Osteoblast (primary cell): ENCODE results near the gene LRCH3. TPM values are rescaled to one million over a fixed set of nuclear protein-coding genes. Genes with fewer than 3 reads are reported as not detected.

Source experiments
- DNase-seq: peaks from one replicate; pipeline ENCODE4 v3.0.0; 2011; ENCODE audit warnings: low spot score, mixed read lengths; ENCODE audit not compliant: insufficient read length; ENCODE audit errors: missing footprints
- H2AFZ ChIP-seq: 2 replicates; pipeline ENCODE4 v1.6.0; 2011; ENCODE audit warnings: mild to moderate bottlenecking, low read length
- H3K27ac ChIP-seq: 2 replicates; pipeline ENCODE4 v1.5.1; 2011; ENCODE audit warnings: mild to moderate bottlenecking, low read depth, low read length, moderate library complexity
- H3K27me3 ChIP-seq: 2 replicates; pipeline ENCODE4 v1.6.0; 2012; ENCODE audit warnings: mild to moderate bottlenecking, control low read depth, inconsistent platforms, low read length, moderate library complexity; ENCODE audit not compliant: insufficient read depth
- H3K36me3 ChIP-seq: 2 replicates; pipeline ENCODE4 v1.5.1; 2011; ENCODE audit warnings: mild to moderate bottlenecking, low read length, control low read depth, moderate library complexity; ENCODE audit not compliant: insufficient read depth
- H3K4me1 ChIP-seq: 2 replicates; pipeline ENCODE4 v1.5.1; 2011; ENCODE audit warnings: mild to moderate bottlenecking, low read length, control low read depth, moderate library complexity; ENCODE audit not compliant: insufficient read depth
- H3K4me2 ChIP-seq: 2 replicates; pipeline ENCODE4 v1.6.0; 2011; ENCODE audit warnings: mild to moderate bottlenecking, low read length; ENCODE audit not compliant: insufficient read depth
- H3K4me3 ChIP-seq: fragments of 200-600 bp; sonication (generic); 3 replicates; pipeline ENCODE4 v1.5.1; 2012; ENCODE audit warnings: mild to moderate bottlenecking, low read length, inconsistent platforms; ENCODE audit not compliant: insufficient read depth
- H3K79me2 ChIP-seq: 2 replicates; pipeline ENCODE4 v1.6.0; 2012; ENCODE audit warnings: mild to moderate bottlenecking, low read length, control low read depth, inconsistent platforms; ENCODE audit not compliant: insufficient read depth
- H3K9me3 ChIP-seq: 2 replicates; pipeline ENCODE4 v1.5.1; 2011; ENCODE audit warnings: low read depth, low read length, control low read depth
- H4K20me1 ChIP-seq: 2 replicates; pipeline ENCODE4 v1.6.0; 2012; ENCODE audit warnings: mild to moderate bottlenecking, low read length, control low read depth; ENCODE audit not compliant: insufficient read depth
- total RNA-seq: library from RNA; depleted of rRNA; stranded (reverse); fragments of >200 nt; gene quantifications from 2 replicates; pipeline ENCODE4 v1.2.3, GENCODE V29; 2012
- TF ChIP-seq, protein P1 (sequence below): IDR thresholded peaks from 2 replicates; pipeline ENCODE4 v1.5.1; 2011; ENCODE audit warnings: mild to moderate bottlenecking, low read depth, low read length, moderate library complexity; ENCODE audit errors: extremely low read depth

The LRCH3 gene
- total RNA-seq, 1 donor = 91.6 TPM

DNA sequence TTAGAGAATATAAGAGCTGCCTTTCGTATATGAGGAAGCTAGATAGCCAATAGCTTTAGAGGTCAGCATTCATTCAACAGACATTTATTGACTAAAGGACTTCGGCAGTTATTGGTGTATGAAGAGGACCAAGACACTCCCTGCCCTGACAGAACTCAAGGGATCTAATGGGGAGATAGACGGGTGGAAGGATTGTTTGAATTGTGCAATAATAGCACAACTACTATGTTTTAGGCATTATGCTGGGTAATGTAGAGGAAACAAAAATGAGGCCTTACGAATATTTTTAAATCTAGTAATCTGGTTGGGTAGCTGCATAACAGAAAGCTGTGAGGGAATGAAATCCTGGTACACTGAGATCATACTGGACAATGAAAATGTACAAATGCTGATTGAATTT lies 5.0 kb downstream of the LRCH3 start:
- Histone ChIP-seq H3K4me3 (no peak overlapping the region), H3K27me3 (no peaks in the 10 kb centered on the region), H3K27ac (peak overlapping the region; percentile 78), H2AFZ (no peak overlapping the region), H3K36me3 (no peaks in the 10 kb centered on the region), H3K4me1 (peaks cover 46% of the 10 kb centered on the region), H3K4me2 (no peak overlapping the region), H3K9me3 (no peaks in the 10 kb centered on the region), H4K20me1 (peaks cover 33% of the 10 kb centered on the region), H3K79me2 (peaks cover 95% of the 10 kb centered on the region)
- TF ChIP-seq, protein P1, sequence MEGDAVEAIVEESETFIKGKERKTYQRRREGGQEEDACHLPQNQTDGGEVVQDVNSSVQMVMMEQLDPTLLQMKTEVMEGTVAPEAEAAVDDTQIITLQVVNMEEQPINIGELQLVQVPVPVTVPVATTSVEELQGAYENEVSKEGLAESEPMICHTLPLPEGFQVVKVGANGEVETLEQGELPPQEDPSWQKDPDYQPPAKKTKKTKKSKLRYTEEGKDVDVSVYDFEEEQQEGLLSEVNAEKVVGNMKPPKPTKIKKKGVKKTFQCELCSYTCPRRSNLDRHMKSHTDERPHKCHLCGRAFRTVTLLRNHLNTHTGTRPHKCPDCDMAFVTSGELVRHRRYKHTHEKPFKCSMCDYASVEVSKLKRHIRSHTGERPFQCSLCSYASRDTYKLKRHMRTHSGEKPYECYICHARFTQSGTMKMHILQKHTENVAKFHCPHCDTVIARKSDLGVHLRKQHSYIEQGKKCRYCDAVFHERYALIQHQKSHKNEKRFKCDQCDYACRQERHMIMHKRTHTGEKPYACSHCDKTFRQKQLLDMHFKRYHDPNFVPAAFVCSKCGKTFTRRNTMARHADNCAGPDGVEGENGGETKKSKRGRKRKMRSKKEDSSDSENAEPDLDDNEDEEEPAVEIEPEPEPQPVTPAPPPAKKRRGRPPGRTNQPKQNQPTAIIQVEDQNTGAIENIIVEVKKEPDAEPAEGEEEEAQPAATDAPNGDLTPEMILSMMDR = no peak
- DNase-seq = no peak

DNA sequence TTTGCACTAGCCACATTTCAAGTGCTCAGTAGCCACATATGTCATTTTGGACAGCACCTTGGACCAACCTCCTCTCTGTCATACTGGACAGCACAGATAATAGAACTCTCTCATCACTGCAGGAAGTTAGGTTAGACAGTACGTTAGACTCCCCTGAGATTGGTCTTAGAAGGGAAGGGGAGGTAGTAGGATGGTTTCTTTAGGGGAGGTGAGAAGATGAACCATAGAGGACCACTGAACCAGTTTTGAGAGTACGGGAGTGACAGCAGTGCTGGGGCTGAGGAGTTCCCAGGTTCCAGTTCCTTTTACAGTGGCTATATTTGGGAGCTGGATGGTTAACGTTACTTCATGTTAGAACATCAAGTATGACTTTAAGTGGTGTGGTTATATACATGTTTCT lies 7.8 kb downstream of the LRCH3 start:
- Histone ChIP-seq H3K4me1 (peaks cover 49% of the 10 kb centered on the region), H4K20me1 (peaks cover 47% of the 10 kb centered on the region)
- TF ChIP-seq, protein P1 = no peak

DNA sequence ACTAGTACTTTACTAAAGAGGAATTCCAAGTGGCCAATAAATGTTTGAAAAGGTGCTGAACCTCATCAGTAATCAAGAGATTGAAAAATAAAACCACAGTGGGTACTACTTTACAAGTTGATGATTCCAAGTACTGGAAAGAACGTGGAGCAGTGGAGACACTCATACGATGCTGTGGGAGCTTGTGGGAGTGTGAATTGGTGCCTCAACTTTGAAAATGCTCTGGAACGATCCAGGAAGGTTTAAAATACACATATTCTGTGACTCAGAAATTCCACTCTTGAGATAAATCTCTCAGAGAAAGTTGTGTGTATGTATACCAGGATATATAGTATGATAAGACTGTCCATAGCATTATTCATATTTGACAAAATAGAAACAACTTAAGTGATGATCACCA lies 9.3 kb downstream of the LRCH3 start:
- peak overlapping the region; percentile 3 for H3K4me2 ChIP-seq
- no peaks in the 10 kb centered on the region for H3K36me3 ChIP-seq
- H3K27ac ChIP-seq = peak overlapping the region; percentile 12
- no peaks in the 10 kb centered on the region for H3K9me3 ChIP-seq
- H3K4me3 ChIP-seq = no peak overlapping the region
- no peaks in the 10 kb centered on the region for H3K27me3 ChIP-seq
- peak; percentile 74 for DNase-seq
- H3K79me2 ChIP-seq = peaks cover 97% of the 10 kb centered on the region
- H2AFZ ChIP-seq = no peak overlapping the region
- H3K4me1 ChIP-seq = peaks cover 40% of the 10 kb centered on the region
- TF ChIP-seq, protein P1 = no peak
- H4K20me1 ChIP-seq = peaks cover 39% of the 10 kb centered on the region

More for the DNA sequence above, 7.8 kb downstream of the LRCH3 start:
- no peak for DNase-seq
- Histone ChIP-seq H3K4me2 (peak overlapping the region; percentile 32), H2AFZ (no peak overlapping the region), H3K36me3 (no peaks in the 10 kb centered on the region), H3K4me3 (no peak overlapping the region), H3K9me3 (no peaks in the 10 kb centered on the region), H3K27me3 (no peaks in the 10 kb centered on the region), H3K27ac (peak overlapping the region; percentile 27), H3K79me2 (peaks cover 96% of the 10 kb centered on the region)

DNA sequence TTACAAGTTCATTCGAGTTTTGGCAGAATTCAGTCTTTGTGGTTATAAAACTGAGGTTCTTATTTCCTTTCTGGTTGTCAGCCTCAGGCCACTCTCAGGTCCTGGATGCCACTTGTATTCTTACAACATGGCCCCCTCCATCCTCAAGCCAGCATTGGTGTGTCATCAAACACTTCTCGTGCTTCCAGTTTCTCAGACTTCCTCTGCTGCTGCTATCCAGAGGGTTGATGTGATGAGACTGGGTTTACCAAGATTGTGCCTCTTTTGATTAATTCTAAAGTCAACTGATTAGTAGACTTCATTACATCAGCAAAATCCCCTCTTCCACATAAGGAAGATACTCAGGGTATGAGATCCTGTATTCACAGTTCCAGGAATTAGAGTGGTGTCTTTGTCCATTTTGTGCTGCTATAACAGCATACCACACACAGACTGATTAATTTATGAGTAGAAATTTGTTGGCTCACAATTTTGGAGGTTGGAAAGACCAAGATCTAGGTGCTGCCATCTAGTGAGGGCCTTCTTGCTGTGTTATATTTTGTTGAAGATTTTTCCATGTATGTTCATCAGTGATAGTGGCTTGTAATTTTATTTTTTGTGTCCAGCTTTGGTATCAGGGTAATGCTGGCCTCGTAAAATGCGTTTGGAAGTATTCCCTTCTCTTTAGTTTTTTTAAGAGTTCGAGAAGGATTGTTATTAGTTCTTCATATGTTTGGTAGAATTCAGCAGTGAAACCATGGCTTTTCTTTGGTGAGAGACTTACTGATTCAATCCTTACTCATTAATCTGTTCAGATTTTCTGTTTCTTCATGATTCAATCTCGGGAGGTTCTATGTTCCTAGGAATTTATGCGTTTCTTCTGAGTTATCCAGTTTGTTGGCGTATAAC lies 11.1 kb downstream of the LRCH3 start:
- Histone ChIP-seq H3K27ac (peak overlapping the region; percentile 78), H3K9me3 (no peaks in the 10 kb centered on the region), H3K36me3 (no peaks in the 10 kb centered on the region), H4K20me1 (peaks cover 30% of the 10 kb centered on the region), H3K4me2 (peak overlapping the region; percentile 35), H3K79me2 (peaks cover 98% of the 10 kb centered on the region), H3K4me3 (no peak overlapping the region), H3K4me1 (peaks cover 36% of the 10 kb centered on the region), H3K27me3 (no peaks in the 10 kb centered on the region), H2AFZ (no peak overlapping the region)
- peak; percentile 15 for DNase-seq
- TF ChIP-seq, protein P1 = peak; percentile 47
